Midbrain (tissue), 1 donor: ENCODE results near the gene TMEM203.

ENCODE experiments used
- DNase-seq: peaks from one replicate; lab custom pipeline; 2025; lab: John Stamatoyannopoulos, UW

TMEM203 gene

DNA sequence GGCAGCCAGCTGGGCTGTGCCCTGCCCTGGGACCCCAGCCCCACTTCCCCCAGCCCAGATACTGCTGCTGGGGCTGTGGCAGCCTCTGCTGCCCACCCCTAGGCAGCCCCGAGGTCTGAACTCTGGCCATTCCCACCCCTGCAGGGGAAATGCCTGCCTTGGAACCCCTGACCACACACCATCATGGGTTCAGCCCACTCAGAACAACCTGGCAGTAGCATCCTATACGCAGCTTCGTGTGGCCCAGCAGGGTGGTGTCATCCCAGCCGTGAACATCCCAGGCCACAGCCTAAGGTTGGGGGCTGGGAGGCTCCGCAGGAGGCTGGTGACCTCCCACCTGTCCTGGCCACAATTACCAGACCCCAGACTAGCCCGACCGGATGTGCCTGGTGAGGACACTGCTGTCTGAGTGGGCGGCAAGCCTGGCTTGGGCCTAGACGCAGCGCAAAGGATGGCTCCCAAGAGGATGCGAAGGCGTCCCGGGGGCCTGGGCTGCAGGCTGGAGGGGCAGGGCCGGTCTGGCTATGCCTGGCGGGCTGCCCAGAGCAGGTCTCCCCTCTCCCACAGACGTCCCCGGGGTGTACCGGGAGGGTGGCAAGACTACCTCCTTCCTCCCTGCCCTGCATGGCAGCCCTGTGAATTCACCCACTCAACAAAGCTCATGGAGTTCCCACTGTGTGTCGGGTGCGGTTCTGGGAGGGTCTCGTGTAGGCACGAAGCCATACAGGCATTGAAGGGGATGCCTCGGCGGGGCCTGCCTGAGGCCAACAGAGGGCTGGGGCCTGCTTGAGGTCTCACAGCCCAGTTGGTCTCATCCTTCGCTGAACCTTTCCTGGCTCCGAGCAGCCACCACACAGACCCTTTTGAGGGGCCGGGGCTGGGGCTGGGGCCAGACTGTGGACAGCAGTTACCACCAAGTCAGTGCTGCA lies 23.8 kb upstream of the TMEM203 start:
- DNase-seq = no peak

- DNase-seq = no peak
Measured at GRCh38 chr9:137228506-137228967, 23.1 kb upstream of the TMEM203 start.

DNA sequence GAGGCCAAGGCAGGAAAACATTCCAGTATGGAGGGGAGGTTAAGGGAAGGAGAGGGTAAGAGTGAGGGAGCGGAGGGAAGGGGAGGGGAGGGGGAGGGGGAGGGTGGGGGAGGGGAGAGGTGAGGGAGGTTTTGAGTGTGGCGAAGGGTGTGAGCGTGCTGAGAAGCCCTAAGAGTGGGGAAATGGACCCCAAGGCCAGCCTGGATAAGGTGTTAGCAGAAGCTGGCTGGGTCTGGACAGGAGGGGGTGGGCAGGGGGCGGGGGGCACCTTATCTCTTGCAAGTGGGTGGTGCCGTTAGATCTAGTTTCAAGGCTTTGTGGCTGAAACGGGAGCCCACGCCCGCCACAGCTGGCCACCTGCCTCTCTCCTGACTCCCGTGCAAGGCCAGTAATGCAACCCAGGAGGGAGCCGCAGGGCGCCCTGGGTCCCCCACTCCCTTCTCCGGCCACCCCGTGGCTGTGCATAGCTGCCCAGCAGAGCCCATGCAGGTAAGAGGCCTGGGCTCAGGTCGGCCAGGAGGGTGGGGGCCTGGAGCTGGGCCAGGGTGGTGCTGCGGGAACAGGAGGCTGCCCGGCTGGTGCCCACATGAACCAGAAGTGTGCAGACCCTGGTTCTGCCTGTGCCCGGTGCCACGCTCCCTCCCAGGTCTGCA lies 22.5 kb upstream of the TMEM203 start:
- no peak for DNase-seq

DNA sequence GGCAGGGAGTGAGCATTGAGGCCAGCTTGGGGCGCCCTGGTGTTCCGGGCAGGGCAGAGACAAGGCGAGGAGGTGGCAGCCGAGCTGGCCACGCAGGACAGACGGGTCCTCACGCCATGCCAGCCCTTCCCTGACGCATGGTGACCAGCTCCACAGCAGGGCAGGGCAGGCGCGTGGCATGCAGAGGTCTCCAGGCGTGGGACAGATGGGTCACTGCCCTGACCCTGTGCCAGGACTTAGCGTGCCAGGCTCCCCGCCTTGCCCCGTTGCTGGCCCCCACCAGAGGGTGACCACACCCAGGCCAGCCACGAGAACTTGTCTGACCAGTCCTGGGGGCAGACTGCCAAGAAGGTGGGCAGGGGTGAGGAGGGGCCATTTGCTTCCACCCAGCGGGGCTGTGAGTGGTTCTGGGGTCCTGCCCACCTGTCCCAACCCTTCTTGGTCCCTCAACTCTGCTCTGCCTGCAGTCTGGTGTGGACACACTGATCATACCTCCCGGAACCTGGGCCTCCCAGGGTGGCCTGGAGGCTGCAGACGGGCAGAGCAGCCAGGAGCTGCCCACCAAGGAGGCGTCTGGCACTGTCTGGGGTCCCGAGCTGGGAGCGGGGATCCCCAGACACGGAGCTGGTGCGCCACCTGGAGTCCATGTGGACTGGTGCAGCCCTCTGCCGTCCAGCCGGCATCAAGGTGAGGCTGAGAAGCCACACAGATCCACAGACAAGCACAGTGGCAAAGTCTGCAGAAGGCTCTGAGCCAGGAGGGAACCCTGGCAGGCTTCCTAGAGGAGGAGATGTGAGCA lies 21.8 kb upstream of the TMEM203 start, which contains the start of gene RNF224:
Gene RNF224 (plus strand): TSS at position 449 of the 799 bp plus-strand sequence. CDS start 834 bp downstream, outside the sequence.
- DNase-seq = peak; percentile 62

DNA sequence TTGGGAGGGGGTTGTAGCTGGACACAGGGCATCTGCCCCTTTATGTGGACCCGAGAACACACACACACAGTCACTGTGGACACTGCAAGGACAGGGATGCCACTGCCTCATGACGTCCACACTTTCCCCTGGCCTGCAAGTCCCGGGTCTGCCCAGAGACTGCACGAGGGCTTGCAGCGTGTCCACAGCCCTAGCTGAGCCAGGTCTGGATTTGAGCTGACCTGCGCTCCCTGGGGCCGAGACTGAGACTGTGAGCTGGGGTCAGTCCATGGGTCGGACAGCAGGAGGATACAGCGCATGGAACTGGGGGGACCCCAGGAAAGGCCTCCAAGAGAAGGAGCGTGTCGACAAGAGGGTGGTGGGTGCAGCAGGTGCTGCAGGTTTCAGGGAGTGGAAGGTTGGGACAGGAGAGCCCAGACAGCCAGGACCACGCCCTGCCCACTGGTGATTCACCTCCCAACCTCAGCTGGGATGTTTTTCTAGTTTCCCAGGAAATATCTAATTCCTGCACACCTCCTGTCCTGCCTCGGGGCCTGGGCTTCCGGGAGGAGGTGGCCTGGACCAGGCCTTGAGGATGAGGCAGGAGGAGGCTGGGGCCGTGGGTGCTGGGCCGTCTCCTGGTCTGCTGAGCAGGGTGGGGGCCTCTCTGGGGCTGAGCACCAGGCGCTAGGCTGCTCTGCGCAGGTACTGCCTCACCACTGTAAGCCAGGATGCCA lies 21.0 kb upstream of the TMEM203 start:
- no peak for DNase-seq

GRCh38 chr9:137225699-137226331 lies 20.4 kb upstream of the TMEM203 start:
- no peak for DNase-seq

DNA sequence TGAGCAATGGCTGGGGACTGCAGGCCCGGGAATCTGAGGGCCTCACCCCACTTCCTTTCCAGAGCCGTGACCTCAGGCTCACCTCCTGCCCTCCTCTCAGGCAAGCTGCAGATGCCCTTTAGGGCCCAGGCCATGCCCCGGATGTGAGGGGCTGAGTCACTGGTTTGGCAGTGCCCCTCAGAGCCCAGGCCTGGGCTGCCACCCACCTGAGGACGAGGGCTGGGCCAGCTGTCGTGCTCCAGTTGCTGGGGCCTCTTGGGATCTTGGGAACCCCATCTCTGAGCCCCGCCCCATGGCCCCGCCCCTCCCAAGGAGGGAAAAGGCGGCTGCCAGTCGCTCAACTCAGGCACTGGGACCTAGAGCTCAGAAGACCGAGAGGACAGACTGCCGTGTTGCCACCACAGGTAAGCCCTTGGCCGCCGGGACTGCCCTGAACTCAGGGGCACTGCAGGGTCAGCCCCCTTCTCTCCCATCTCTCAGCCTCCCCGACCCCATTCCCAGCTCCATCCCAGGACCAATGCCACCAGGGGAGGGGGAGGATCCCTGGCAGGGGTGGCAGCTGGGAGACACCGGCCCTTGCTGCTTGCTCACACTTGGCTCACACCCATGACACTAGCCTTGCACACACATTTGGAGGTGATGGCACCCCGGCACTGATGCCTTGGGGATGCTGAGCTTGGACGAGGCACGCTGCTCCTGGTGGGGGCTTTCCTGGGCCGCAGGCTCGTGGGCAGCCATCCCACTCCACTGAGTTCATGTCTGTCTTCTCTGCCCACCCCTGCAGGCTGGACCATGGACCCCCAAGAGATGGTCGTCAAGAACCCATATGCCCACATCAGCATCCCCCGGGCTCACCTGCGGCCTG lies 19.6 kb upstream of the TMEM203 start, which contains the start of gene CYSRT1:
Gene CYSRT1 (plus strand): TSS at position 345 of the 865 bp plus-strand sequence. CDS start 448 bp downstream, at position 793.
- DNase-seq = no peak

GRCh38 chr9:137223078-137223970 lies 17.9 kb upstream of the TMEM203 start:
- DNase-seq = peak; percentile 97

- DNase-seq = no peak
Measured at GRCh38 chr9:137222190-137223077, 17.0 kb upstream of the TMEM203 start, which contains the start of gene RNF208. Gene RNF208, minus strand, starts transcription at chr9:137222240. Its CDS starts 1,028 bp downstream, at chr9:137221212.

GRCh38 chr9:137221506-137222111 lies 16.2 kb upstream of the TMEM203 start:
- no peak for DNase-seq

DNA sequence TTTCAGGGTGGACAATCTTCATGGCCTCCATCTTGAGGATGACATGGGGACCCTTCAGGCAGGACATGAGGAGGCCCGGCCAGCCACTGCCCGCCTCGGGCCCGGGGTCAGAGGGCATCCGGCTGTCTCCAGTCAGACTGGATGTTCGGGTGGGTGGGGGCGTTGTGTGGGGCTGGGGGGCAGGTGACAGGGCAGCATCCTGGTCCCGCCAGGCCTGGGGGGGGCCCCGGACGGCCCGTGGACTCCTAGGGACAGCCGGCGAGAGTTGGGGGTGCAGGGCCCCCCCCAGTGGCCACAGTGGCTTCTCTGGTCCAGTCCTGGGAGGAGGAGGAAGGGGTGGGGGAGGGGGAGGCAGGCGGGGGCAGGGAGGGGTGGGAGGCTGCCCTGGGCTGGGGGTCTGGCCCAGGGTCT lies 15.7 kb upstream of the TMEM203 start:
- no peak for DNase-seq

DNA sequence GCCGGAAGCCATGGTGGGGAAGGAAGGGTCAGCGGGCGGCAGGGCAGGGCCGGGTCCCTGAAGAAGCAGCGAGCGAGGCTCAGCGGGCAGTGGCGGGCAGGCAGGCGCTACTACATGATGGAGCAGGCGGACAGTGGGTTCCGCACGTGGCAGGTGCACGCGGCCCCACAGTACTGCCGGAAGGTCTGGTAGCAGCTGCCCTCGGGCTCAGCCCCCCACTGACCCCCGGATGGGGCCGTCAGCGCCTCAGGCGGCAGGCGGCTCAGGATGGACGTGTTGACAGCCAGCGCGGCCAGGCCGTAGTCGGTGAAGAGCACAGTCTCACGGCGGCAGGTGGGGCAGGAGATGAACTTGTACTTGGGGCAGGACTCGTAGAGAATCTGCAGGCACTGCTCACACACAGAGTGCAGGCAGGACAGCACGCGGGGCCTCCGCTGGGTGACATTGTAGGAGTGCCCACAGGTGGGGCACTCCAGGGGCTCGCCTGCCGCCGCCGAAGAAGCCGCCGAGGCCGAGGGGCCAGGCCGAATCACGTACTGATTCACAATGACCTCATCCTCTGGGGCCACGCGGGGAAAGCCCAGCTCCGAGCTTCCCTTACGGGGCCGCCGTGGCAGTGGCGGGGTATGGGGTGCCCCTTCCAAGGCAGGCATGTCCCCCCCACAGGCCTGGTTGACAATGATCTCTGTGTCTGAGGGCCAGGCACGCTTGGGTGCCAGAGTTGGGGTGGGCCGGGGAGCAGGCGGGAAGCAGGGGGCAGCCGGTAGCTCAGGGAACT lies 15.1 kb upstream of the TMEM203 start:
- DNase-seq = no peak

DNA sequence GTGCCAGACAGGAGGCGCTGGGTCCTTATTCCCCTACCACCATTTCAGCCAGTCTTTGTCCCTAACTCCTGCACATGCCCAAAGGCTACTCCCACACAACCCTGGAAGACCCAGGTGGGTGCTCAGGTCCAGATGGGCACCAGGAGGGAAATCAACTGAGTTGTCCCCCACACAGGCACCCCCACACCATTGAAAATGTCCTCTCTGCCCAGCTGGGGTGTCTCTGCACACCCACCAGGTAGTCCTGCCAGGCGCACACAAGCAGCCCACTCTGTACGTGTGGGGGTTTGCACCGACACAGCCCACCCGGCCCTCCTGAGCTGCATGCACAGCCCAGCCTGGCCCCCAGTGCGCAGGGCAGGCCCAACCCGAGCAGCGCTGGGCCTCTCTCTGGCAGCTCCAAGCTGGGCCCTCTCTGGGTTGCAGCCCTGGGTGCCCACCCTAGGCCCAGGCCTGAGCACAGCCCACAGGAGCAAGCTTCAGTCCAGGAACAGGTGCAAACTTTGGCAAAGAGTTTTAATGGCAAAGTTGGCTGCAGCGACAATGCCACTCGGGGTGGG lies 14.4 kb upstream of the TMEM203 start:
- DNase-seq = no peak

GRCh38 chr9:137218754-137219271 lies 13.4 kb upstream of the TMEM203 start:
- no peak for DNase-seq

GRCh38 chr9:137218212-137218753 lies 12.8 kb upstream of the TMEM203 start:
- no peak for DNase-seq
